ENCODE measurements around the gene OR4X1.

- peak; percentile 99 for TF ChIP-seq CTCF (conservative IDR thresholded peaks at IDR 0.05; ENCODE audit: low read length)
- TF ChIP-seq EZH2phosphoT487 (IDR thresholded peaks at IDR 0.05; ENCODE audit: borderline replicate concordance, low read depth, low read length), result no peak
These were observed 44.2 kb downstream of the OR4X1 start for GRCh38 chr11:48307760-48308386.
